Peyer's patch (tissue), 4 donors: ENCODE data around the gene SIRPA. TPM values are rescaled to one million over a fixed set of nuclear protein-coding genes. Genes with fewer than 3 reads are reported as not detected.

ENCODE experiments used
- DNase-seq, 3 donors: peaks; one replicate each; pipeline ENCODE4 v3.0.0-alpha.2; 2017 to 2019
- H3K27ac ChIP-seq, 4 donors: fragments of 200-600 bp; sonication (generic); one replicate each; pipeline ENCODE4 v1.5.1; 2016 to 2019
- H3K27me3 ChIP-seq, 2 donors: fragments of 200-600 bp; sonication (generic); one replicate each; pipeline ENCODE4 v1.5.1; 2019
- H3K36me3 ChIP-seq, 3 donors: fragments of 200-600 bp; sonication (generic); one replicate each; pipeline ENCODE4 v1.5.1; 2016 to 2019
- H3K4me1 ChIP-seq, 4 donors: fragments of 200-600 bp; sonication (generic); one replicate each; pipeline ENCODE4 v1.5.1; 2016 to 2019
- H3K4me3 ChIP-seq, 4 donors: fragments of 200-600 bp; sonication (generic); 1 replicate in 3 of 4; 2 replicates in 1 of 4; pipeline ENCODE4 v1.5.1; 2016 to 2019; ENCODE audit warnings: mild to moderate bottlenecking in 1 of 4
- H3K9me3 ChIP-seq, 4 donors: fragments of 200-600 bp; sonication (generic); one replicate each; pipeline ENCODE4 v1.5.1; 2016 to 2019; ENCODE audit warnings: mild to moderate bottlenecking in 1 of 4
- POLR2A ChIP-seq, 2 donors: fragments of 450-650 bp; IDR thresholded peaks; one replicate each; pipeline ENCODE4 v1.5.1; 2017; ENCODE audit warnings: antibody characterized with exemption in 2 of 2, mild to moderate bottlenecking in 2 of 2, moderate library complexity in 2 of 2
- total RNA-seq, 4 donors: library from RNA; depleted of rRNA; stranded (reverse); fragments of >200 nt; gene quantifications; one replicate each; pipeline ENCODE4 v1.1.0, GENCODE V29; 2016
- TF ChIP-seq, protein P1 (sequence below), 6 experiments: fragments of 450-650 bp in 4 of 6; fragments of 200-600 bp in 2 of 6; sonication (generic) in 1 of 6; IDR thresholded peaks; one replicate each; pipeline ENCODE4 v1.5.1; 2017 to 2019; ENCODE audit warnings: antibody characterized with exemption in 6 of 6, mild to moderate bottlenecking in 3 of 6, moderate library complexity in 1 of 6

The SIRPA gene
- total RNA-seq, 4 donors from 2014 or later, result 18.2 to 38.2 (median 26.3) TPM

DNA sequence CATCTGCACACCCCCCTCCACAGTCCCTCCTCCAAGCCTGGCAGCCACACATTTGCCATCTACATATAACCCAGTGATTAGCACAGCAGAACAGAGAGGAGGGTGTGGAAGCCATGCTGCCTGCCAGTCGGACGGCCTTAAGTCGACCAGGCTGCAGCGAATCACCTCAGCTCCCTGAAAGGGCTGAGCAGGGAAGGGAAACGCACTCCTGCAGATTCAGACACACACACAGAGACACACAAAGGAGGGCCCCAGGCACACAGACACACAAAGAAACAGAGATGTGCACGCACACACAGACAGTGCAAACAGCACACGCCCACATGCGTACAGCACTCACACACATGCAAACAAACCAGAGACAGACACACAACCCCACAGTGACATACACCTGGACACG lies 11.2 kb upstream of the SIRPA start:
- Histone ChIP-seq H3K27me3 (no peaks in the 10 kb centered on the region), H3K4me3 (no peak overlapping the region), H3K36me3 (no peaks in the 10 kb centered on the region), H3K4me1 (peaks cover 0 to 16% (median 0%) of the 10 kb centered on the region in 4 donors), H3K27ac (no peak overlapping the region), H3K9me3 (no peaks in the 10 kb centered on the region)
- TF ChIP-seq POLR2A (IDR thresholded peaks at IDR 0.05), result no peak
- TF ChIP-seq, protein P1, sequence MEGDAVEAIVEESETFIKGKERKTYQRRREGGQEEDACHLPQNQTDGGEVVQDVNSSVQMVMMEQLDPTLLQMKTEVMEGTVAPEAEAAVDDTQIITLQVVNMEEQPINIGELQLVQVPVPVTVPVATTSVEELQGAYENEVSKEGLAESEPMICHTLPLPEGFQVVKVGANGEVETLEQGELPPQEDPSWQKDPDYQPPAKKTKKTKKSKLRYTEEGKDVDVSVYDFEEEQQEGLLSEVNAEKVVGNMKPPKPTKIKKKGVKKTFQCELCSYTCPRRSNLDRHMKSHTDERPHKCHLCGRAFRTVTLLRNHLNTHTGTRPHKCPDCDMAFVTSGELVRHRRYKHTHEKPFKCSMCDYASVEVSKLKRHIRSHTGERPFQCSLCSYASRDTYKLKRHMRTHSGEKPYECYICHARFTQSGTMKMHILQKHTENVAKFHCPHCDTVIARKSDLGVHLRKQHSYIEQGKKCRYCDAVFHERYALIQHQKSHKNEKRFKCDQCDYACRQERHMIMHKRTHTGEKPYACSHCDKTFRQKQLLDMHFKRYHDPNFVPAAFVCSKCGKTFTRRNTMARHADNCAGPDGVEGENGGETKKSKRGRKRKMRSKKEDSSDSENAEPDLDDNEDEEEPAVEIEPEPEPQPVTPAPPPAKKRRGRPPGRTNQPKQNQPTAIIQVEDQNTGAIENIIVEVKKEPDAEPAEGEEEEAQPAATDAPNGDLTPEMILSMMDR (IDR thresholded peaks at IDR 0.05), result no peak
- DNase-seq, result no peak

- peaks cover 0 to 16% (median 0%) of the 10 kb centered on the region in 4 donors for H3K4me1 ChIP-seq
- no peak overlapping the region for H3K27ac ChIP-seq
- no peaks in the 10 kb centered on the region for H3K27me3 ChIP-seq
- DNase-seq, result no peak
- H3K36me3 ChIP-seq, result no peaks in the 10 kb centered on the region
- no peak overlapping the region for H3K4me3 ChIP-seq
- no peak for TF ChIP-seq POLR2A (IDR thresholded peaks at IDR 0.05)
- TF ChIP-seq, protein P1 (IDR thresholded peaks at IDR 0.05), result no peak
- H3K9me3 ChIP-seq, result no peaks in the 10 kb centered on the region
These were observed 10.0 kb upstream of the SIRPA start for GRCh38 chr20:1885254-1885653.

GRCh38 chr20:1885940-1886693 lies 9.1 kb upstream of the SIRPA start:
- no peak overlapping the region for H3K27ac ChIP-seq
- H3K4me1 ChIP-seq, result peaks cover 0 to 11% (median 0%) of the 10 kb centered on the region in 4 donors
- TF ChIP-seq POLR2A (IDR thresholded peaks at IDR 0.05), result no peak
- TF ChIP-seq, protein P1 (IDR thresholded peaks at IDR 0.05), result no peak
- DNase-seq, result no peak
- H3K4me3 ChIP-seq, result no peak overlapping the region
- no peaks in the 10 kb centered on the region for H3K9me3 ChIP-seq
- H3K27me3 ChIP-seq, result no peaks in the 10 kb centered on the region
- H3K36me3 ChIP-seq, result no peaks in the 10 kb centered on the region

GRCh38 chr20:1887321-1887720 lies 7.9 kb upstream of the SIRPA start:
- DNase-seq, result no peak
- H3K36me3 ChIP-seq, result no peaks in the 10 kb centered on the region
- H3K4me1 ChIP-seq, result no peaks in the 10 kb centered on the region
- TF ChIP-seq, protein P1 (IDR thresholded peaks at IDR 0.05), result no peak
- TF ChIP-seq POLR2A (IDR thresholded peaks at IDR 0.05), result no peak
- H3K27me3 ChIP-seq, result no peaks in the 10 kb centered on the region
- no peaks in the 10 kb centered on the region for H3K9me3 ChIP-seq
- no peak overlapping the region for H3K27ac ChIP-seq
- no peak overlapping the region for H3K4me3 ChIP-seq

- no peak overlapping the region for H3K4me3 ChIP-seq
- H3K27me3 ChIP-seq, result no peaks in the 10 kb centered on the region
- DNase-seq, result no peak
- no peak overlapping the region for H3K27ac ChIP-seq
- no peak for TF ChIP-seq POLR2A (IDR thresholded peaks at IDR 0.05)
- TF ChIP-seq, protein P1 (IDR thresholded peaks at IDR 0.05), result no peak
- H3K4me1 ChIP-seq, result no peaks in the 10 kb centered on the region
- H3K9me3 ChIP-seq, result no peaks in the 10 kb centered on the region
- H3K36me3 ChIP-seq, result no peaks in the 10 kb centered on the region
These were observed 7.5 kb upstream of the SIRPA start for GRCh38 chr20:1887756-1888155.
